BE2C (cell line): ENCODE data around the gene EPM2A.

Source experiments
- DNase-seq: peaks from one replicate; pipeline ENCODE4 v3.0.0-alpha.2; 2020
- H3K27me3 ChIP-seq: fragments of 250-450 bp; sonication (Bioruptor Pico); 2 replicates; pipeline ENCODE4 v1.5.1; 2020; ENCODE audit warnings: mild to moderate bottlenecking
- H3K36me3 ChIP-seq: fragments of 250-450 bp; sonication (Bioruptor Pico); 2 replicates; pipeline ENCODE4 v1.5.1; 2020; ENCODE audit warnings: mild to moderate bottlenecking
- H3K4me1 ChIP-seq: fragments of 250-450 bp; sonication (Bioruptor Pico); 2 replicates; pipeline ENCODE4 v1.5.1; 2020
- H3K4me3 ChIP-seq: 2 replicates; pipeline ENCODE4 v1.5.1; 2011; ENCODE audit warnings: low read depth, low read length
- H3K9me3 ChIP-seq: fragments of 250-450 bp; sonication (Bioruptor Pico); 2 replicates; pipeline ENCODE4 v1.5.1; 2020
- TF ChIP-seq, protein P1 (sequence below): IDR thresholded peaks from 2 replicates; pipeline ENCODE4 v1.5.1; 2012; ENCODE audit warnings: mild to moderate bottlenecking, low read depth, low read length

Gene EPM2A

DNA sequence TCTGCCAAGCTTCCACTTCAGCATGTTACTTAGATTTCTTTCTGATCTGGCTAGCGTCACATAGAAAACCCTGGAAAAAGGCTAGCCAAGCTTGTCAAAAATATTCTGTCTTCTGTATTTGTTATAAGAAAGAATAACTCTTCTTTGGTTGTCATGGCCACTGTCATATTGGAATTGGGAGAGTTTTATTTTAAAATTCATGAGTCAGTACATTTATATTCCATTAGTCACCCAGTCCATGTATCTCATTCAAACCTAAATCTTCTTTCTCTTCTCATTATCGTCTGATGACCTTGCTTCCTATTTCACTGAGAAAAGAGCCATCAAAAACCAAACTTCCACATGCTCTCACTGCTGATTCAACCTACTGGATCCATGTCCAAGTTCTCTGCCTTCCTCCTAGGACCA, 65.7 kb downstream of the EPM2A start:
- H3K27me3 ChIP-seq, result no peaks in the 10 kb centered on the region
- TF ChIP-seq, protein P1, sequence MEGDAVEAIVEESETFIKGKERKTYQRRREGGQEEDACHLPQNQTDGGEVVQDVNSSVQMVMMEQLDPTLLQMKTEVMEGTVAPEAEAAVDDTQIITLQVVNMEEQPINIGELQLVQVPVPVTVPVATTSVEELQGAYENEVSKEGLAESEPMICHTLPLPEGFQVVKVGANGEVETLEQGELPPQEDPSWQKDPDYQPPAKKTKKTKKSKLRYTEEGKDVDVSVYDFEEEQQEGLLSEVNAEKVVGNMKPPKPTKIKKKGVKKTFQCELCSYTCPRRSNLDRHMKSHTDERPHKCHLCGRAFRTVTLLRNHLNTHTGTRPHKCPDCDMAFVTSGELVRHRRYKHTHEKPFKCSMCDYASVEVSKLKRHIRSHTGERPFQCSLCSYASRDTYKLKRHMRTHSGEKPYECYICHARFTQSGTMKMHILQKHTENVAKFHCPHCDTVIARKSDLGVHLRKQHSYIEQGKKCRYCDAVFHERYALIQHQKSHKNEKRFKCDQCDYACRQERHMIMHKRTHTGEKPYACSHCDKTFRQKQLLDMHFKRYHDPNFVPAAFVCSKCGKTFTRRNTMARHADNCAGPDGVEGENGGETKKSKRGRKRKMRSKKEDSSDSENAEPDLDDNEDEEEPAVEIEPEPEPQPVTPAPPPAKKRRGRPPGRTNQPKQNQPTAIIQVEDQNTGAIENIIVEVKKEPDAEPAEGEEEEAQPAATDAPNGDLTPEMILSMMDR, result no peak
- DNase-seq, result no peak
- no peaks in the 10 kb centered on the region for H3K36me3 ChIP-seq
- no peaks in the 10 kb centered on the region; the same call in 1 of the 2 replicates for H3K9me3 ChIP-seq
- H3K4me3 ChIP-seq, result no peak overlapping the region
- no peaks in the 10 kb centered on the region for H3K4me1 ChIP-seq

GRCh38 chr6:145668844-145669243, 66.5 kb downstream of the EPM2A start:
- Histone ChIP-seq H3K4me1 (no peaks in the 10 kb centered on the region), H3K36me3 (no peaks in the 10 kb centered on the region), H3K9me3 (no peaks in the 10 kb centered on the region; the same call in 1 of the 2 replicates), H3K27me3 (no peaks in the 10 kb centered on the region), H3K4me3 (no peak overlapping the region)
- DNase-seq, result no peak
- TF ChIP-seq, protein P1, result no peak

DNA sequence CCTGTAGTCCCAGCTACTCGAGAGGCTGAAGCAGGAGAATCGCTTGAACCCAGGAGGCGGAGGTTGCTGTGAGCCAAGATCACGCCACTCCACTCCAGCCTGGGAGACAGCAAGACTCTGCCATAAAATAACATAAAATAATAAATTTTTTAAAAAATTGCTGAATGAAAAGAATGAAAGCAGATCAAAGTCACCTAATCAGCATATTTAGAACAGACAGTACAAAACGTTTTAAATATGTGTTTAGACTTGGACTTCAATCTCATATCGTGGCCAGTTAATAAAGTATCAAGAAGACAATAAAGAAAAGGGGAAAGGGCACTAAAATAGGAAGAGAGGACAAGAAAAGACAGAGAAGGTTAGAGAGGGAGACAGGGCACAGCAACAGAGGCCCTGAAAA, 74.6 kb downstream of the EPM2A start:
- H3K36me3 ChIP-seq, result no peaks in the 10 kb centered on the region
- no peaks in the 10 kb centered on the region for H3K4me1 ChIP-seq
- H3K27me3 ChIP-seq, result no peaks in the 10 kb centered on the region
- TF ChIP-seq, protein P1, result no peak
- no peak overlapping the region for H3K4me3 ChIP-seq
- no peaks in the 10 kb centered on the region for H3K9me3 ChIP-seq
- DNase-seq, result no peak

GRCh38 chr6:145656128-145656527, 79.2 kb downstream of the EPM2A start:
- H3K36me3 ChIP-seq, result no peaks in the 10 kb centered on the region
- no peak for DNase-seq
- H3K9me3 ChIP-seq, result no peaks in the 10 kb centered on the region
- H3K27me3 ChIP-seq, result no peaks in the 10 kb centered on the region
- TF ChIP-seq, protein P1, result no peak
- H3K4me1 ChIP-seq, result no peaks in the 10 kb centered on the region
- H3K4me3 ChIP-seq, result no peak overlapping the region

GRCh38 chr6:145652572-145652971, 82.7 kb downstream of the EPM2A start:
- H3K9me3 ChIP-seq, result no peaks in the 10 kb centered on the region
- H3K4me3 ChIP-seq, result no peak overlapping the region
- no peaks in the 10 kb centered on the region for H3K36me3 ChIP-seq
- no peaks in the 10 kb centered on the region for H3K27me3 ChIP-seq
- TF ChIP-seq, protein P1, result no peak
- no peaks in the 10 kb centered on the region for H3K4me1 ChIP-seq
- DNase-seq, result no peak

DNA sequence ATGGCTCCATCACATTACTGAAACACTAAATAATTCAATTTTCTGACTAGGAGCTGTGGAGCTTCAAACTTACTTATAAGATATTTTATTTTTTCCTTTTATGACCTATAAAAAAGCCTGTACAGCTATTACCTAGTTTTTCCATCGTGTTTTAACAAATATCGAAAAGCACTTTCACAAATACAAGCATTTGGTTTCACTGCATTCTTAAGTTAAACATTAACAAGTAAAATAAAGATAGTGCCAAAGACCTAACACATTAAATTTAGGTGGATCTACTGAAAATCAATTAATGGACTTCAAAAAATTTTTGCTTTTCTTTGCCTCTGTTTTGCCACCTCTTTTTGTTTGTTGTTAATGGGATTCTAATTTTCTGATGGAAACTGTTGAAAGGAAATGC, 83.3 kb downstream of the EPM2A start:
- Histone ChIP-seq H3K9me3 (no peaks in the 10 kb centered on the region), H3K36me3 (no peaks in the 10 kb centered on the region), H3K27me3 (no peaks in the 10 kb centered on the region), H3K4me1 (no peaks in the 10 kb centered on the region), H3K4me3 (no peak overlapping the region)
- TF ChIP-seq, protein P1, result no peak
- no peak for DNase-seq
